Activated CD8-positive, alpha-beta memory T cell treated with anti-CD3 and anti-CD28 coated beads, Interleukin-2, amount 10 ng/mL, durations not matched to agents 7 days and 5 days (primary cell): ENCODE measurements around the gene STMN3. TPM values are rescaled to one million over a fixed set of nuclear protein-coding genes. Genes with fewer than 3 reads are reported as not detected.
"Not testable (repeated sequence)": the region's sequence is repeated elsewhere in the genome, so short reads cannot be mapped to it uniquely, and the experiment has no call there.

Experiments
- ATAC-seq: fragments of 150-1000 bp; cut with Tn5 transposase; one replicate; pipeline ENCODE4 v1.10.0; 2021; ENCODE audit warnings: moderate library complexity
- CTCF ChIA-PET: fragments of 350-600 bp; sonication (Branson Sonifier 250); formaldehyde crosslinking; loops from one replicate; lab custom pipeline; 2021; ENCODE audit warnings: antibody characterized with exemption; lab: Charles Lee
- DNase-seq: peaks from one replicate; pipeline ENCODE4 v3.0.0-alpha.2; 2020
- H3K27ac Mint-ChIP-seq: one replicate; pipeline ENCODE4 v1.8.0; 2021; ENCODE audit warnings: mild to moderate bottlenecking, mixed read lengths
- H3K27me3 Mint-ChIP-seq: one replicate; pipeline ENCODE4 v1.8.0; 2021; ENCODE audit warnings: mixed read lengths
- H3K36me3 Mint-ChIP-seq: one replicate; pipeline ENCODE4 v1.8.0; 2021; ENCODE audit warnings: mild to moderate bottlenecking, mixed read lengths
- H3K4me1 Mint-ChIP-seq: one replicate; pipeline ENCODE4 v1.8.0; 2021; ENCODE audit warnings: mixed read lengths
- H3K4me3 Mint-ChIP-seq: one replicate; pipeline ENCODE4 v1.8.0; 2021; ENCODE audit warnings: mild to moderate bottlenecking, moderate library complexity, mixed read lengths
- H3K9me3 Mint-ChIP-seq: one replicate; pipeline ENCODE4 v1.8.0; 2022; ENCODE audit warnings: low read depth, mixed read lengths
- total RNA-seq, 2 experiments: library from RNA; stranded (reverse); gene quantifications; one replicate each; pipeline ENCODE4 v1.2.3, GENCODE V29; 2021

STMN3 gene
- total RNA-seq, 2 experiments from 2014 or later, result 8.0 to 15.9 TPM

DNA sequence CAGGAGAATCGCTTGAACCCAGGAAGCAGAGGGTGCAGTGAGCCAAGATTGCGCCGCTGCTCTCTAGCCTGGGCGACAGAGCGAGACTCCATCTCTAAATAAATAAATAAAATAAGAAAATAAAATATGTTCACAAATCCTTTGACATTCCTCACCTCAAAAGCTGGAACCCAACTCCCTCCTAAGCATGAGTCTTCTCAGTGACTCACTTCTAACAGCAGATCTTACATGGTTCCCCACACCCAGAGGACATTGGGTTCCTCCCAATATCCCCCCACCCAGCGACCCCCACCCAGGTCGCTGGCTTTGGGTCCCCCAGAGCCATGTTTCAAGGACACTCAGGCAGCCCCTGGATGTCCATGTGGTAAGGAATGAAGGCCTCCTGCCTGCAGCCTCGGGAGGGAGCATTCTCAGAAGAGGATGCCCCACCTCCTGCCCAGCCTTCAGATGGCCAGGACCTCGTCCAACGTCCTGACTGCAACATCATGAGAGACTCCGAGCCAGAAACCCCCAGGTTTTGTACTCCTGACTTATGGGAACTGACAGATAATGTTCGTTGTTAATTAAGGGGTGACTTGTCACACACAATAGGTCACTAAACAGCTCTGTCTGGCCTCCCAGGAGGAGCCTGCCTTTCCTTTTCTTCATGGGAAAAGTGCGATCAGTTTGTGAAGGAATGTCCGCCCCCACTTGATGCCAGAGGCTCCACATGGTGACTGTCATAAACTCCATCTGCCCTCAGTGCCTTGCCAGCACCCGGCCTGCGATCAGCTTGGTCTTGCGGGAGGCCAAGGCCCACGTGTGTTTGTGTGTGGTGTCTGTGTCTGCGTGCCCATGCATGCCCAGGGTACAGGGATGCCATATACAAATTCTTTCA is 16.2 kb downstream of the STMN3 start:
- peaks cover 53% of the 10 kb centered on the region for H3K4me1 Mint-ChIP-seq
- DNase-seq, result no peak
- no peak for ATAC-seq
- H3K4me3 Mint-ChIP-seq, result no peak overlapping the region
- H3K36me3 Mint-ChIP-seq, result no peaks in the 10 kb centered on the region
- CTCF ChIA-PET, result interaction anchor here (1.3 to 2.0 kb wide), 2 partner anchors 19 to 99 kb away, joined by 3 to 11 read pairs; partner anchors contain the start of gene PTK6
- H3K9me3 Mint-ChIP-seq, result no peaks in the 10 kb centered on the region
- H3K27ac Mint-ChIP-seq, result peak overlapping the region; percentile 79
- H3K27me3 Mint-ChIP-seq, result no peaks in the 10 kb centered on the region

DNA sequence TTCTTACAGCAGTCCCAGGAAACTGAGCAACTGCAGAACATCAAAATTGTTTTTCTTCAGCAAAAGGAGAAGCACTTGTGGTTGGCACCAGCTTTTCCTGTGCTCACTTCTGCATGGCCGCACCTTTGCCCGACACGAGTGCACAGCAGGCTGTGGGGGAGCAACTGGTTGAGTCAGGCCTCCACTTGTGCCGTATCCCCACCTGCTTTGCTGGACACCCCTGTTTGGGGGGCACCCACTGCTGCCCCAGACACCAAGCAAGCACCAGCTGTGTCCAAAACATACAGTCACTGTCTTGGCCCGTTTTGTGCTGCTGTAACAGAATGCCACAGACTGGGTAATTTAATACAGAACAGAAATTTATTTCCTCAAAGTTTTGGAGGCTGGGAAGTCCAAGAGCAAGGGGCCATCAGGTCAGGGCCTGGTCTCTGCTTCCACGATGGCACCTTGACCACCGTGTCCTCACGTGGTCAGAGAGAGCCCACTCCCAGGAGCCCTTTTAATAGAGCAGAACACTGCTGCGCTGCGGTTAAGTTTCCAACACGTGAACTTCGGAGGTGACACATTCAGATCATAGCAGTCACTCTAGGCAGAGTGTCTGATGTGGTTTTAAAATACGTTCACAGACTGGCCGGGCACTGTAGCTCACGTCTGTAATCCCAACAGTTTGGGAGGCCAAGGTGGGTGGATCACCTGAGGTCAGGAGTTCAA is 17.6 kb downstream of the STMN3 start:
- Mint-ChIP-seq H3K4me3 (peak overlapping the region; percentile 55), H3K36me3 (no peaks in the 10 kb centered on the region), H3K27me3 (no peaks in the 10 kb centered on the region), H3K27ac (peak overlapping the region; percentile 96), H3K9me3 (no peaks in the 10 kb centered on the region), H3K4me1 (peaks cover 53% of the 10 kb centered on the region)
- ATAC-seq (peak; percentile 72), DNase-seq (peak; percentile 91)
- CTCF ChIA-PET, result interaction anchor here (2.1 kb wide), 1 partner anchor 98 kb away, joined by 8 read pairs; the partner anchor contains the start of gene PTK6

DNA sequence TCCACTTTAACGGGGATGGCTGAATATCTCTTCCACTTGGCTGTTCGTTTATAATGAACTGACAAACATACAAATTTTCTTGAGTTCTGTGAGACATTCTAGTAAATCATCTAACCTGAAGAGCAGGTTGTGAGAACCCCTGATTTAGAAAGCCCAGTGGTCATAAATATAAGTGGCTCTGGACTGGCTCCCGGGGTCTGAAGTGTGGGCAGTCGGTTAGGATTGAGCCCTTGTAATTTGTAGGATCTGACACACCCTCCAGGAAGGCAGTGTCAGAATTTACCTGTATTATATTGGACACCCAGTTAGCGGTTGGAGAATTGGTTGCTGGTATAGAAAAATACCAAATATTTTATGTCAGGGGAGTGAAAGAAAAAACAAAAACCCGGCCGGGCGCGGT is 19.5 kb downstream of the STMN3 start:
- Mint-ChIP-seq H3K36me3 (peaks cover 2% of the 10 kb centered on the region), H3K9me3 (no peaks in the 10 kb centered on the region), H3K4me1 (peaks cover 48% of the 10 kb centered on the region), H3K27me3 (no peaks in the 10 kb centered on the region), H3K27ac (peak overlapping the region; percentile 61), H3K4me3 (no peak overlapping the region)
- DNase-seq (no peak), ATAC-seq (no peak)
- CTCF ChIA-PET, result interaction anchor here (2.1 kb wide), 1 partner anchor 96 kb away, joined by 8 read pairs; the partner anchor contains the start of gene PTK6

DNA sequence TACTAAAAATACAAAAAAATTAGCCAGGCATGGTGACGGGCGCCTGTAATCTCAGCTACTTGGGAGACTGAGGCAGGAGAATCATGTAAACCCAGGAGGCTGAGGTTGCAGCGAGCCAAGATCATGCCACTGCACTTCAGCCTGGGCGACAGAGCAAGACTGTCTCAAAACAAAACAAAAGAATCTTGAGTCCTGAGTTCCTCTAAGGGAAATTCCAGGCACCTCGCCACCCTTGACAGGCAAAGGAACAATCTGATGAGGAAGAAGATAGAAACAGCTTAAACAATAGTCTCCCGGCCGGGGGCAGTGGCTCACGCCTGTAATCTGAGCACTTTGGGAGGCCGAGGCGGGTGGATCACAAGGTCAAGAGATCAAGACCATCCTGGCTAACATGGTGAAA is 21.8 kb downstream of the STMN3 start:
- ATAC-seq, DNase-seq, H3K27ac Mint-ChIP-seq, H3K27me3 Mint-ChIP-seq, H3K4me3 Mint-ChIP-seq, H3K9me3 Mint-ChIP-seq, H3K36me3 Mint-ChIP-seq: not testable (repeated sequence)
- peaks cover 41% of the 10 kb centered on the region for H3K4me1 Mint-ChIP-seq
- CTCF ChIA-PET, result interaction anchor here (1.6 kb wide), 1 partner anchor 58 kb away, joined by 6 read pairs; the partner anchor contains the start of gene HELZ2

DNA sequence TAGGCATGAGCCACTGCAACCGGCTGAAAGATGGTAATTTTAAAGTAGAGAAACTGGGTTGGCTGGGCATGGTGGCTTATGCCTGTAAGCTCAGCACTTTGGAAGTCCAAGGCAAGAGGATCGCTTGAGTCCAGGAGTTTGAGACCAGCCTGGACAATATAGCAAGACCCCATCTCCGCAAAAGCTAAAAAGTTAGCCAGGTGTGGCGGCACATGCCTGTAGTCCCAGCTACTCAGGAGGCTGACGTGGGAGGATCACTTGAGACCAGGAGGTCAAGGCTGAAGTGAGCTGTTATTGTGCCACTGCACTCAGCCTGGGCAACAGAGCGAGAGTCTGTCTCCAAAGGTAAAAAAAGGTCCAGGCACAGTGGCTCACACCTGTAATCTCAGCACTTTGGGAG is 22.3 kb downstream of the STMN3 start:
- H3K27ac Mint-ChIP-seq, result not testable (repeated sequence)

DNA sequence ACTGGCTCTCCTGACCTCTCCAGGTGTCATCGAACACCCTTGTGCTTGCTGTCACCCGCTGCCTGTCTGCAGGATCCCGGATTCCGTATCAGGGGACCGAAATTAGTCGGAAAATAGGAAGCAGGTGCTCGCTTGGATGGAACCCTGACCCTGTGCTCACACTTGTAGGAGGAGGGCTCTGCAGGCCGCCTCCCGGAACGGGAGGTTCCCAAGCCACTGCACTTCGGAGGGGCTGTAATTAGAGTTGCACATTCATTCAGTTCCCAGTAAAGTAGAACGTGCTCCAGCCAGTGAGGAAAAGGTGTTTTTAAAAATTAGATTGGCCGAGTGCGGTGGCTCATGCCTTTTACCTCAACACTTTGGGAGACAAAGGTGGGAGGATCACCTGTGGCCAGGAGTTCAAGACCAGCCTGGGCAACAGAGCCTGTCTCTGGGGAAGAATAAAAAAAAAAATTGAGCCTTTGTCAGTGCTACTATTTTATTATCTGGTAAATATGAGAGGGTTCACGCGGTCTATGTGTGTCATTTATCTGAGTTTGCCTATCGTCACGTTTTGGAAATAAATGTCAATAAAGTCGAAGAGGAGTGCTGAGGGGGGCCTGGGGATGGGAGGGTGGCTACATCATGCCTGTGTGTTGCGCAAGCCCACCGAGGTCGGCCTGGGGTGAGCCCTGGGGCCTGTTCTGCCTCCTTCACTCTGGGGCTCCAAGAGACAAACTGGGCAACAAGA is 24.8 kb downstream of the STMN3 start:
- Mint-ChIP-seq H3K9me3 (no peaks in the 10 kb centered on the region), H3K4me1 (peaks cover 24% of the 10 kb centered on the region), H3K36me3 (peaks cover 10% of the 10 kb centered on the region), H3K27me3 (no peaks in the 10 kb centered on the region), H3K4me3 (peak overlapping the region; percentile 95), H3K27ac (peak overlapping the region; percentile 92)
- CTCF ChIA-PET, result interaction anchor here (1.0 to 1.9 kb wide), 4 partner anchors 13 to 108 kb away, joined by 3 to 14 read pairs (median 6); partner anchors contain the start of genes LIME1 and PTK6
- ATAC-seq, result peak; percentile 53
- peak; percentile 83 for DNase-seq

More for the DNA sequence above, 22.3 kb downstream of the STMN3 start:
- not testable (repeated sequence) for DNase-seq, ATAC-seq, H3K27me3 Mint-ChIP-seq, H3K36me3 Mint-ChIP-seq, H3K4me3 Mint-ChIP-seq, H3K9me3 Mint-ChIP-seq
- CTCF ChIA-PET, result interaction anchor here (1.6 kb wide), 1 partner anchor 57 kb away, joined by 6 read pairs; the partner anchor contains the start of gene HELZ2
- H3K4me1 Mint-ChIP-seq, result peaks cover 39% of the 10 kb centered on the region

DNA sequence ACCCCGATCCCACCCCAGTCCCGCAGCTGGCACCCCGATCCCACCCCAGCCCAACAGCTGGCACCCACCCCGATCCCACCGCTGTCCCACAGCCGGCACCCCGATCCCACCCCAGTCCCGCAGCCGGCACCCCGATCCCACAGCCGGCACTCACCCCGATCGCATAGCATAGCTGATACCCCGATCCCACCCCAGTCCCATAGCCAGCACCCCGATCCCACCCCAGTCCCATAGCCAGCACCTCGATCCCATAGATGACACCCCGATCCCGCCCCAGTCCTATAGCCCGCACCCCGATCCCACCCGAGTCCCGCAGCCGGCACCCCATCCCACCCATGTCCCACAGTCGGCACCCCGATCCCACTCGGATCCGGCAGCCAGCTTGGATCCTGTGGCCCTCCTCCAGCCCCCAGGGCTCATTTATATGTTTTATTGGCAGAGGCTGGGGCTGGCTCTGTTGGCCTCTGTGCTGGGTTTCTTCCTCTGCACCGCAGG is 25.4 kb downstream of the STMN3 start:
- CTCF ChIA-PET, result interaction anchor here (0.7 to 1.9 kb wide), 5 partner anchors 11 to 90 kb away, joined by 4 to 14 read pairs (median 8); partner anchors contain the start of genes ARFRP1, PTK6, RTEL1 and ZGPAT
- H3K27me3 Mint-ChIP-seq, result no peaks in the 10 kb centered on the region
- peaks cover 12% of the 10 kb centered on the region for H3K36me3 Mint-ChIP-seq
- peak overlapping the region; percentile 95 for H3K4me3 Mint-ChIP-seq
- H3K4me1 Mint-ChIP-seq, result peaks cover 22% of the 10 kb centered on the region
- DNase-seq (peak; percentile 49), ATAC-seq (peak; percentile 9)
- H3K27ac Mint-ChIP-seq, result peak overlapping the region; percentile 92
- no peaks in the 10 kb centered on the region for H3K9me3 Mint-ChIP-seq

DNA sequence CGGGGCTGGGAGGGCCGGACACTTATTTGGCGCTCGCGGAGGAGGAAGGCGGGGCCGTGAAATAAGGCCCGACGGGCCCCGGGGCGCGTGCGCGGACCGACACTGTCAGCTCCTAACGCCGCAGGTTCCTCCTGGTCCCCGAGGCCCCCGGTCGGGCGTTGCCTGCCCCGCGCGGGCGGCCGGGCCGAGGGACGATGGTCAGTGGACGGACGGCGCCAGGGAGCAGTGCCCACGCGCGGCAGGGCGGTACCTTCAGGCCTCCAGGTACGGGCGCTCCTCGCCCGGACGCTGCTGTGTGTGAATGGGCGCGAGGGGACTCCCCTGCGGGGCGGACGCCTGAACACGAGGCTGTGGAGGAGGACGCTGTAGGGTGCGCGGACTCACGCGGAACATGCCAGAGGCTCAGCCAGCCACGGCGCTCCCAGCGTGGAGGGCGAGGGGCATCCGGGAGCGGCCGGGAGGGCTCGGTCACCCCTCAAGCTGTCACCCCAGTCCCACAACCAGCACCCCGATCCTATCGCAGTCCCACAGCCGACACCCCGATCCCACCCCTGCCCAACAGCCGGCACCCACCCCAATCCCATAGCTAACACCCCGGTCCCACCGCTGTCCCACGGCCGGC is 26.0 kb downstream of the STMN3 start:
- CTCF ChIA-PET, result interaction anchor here (0.6 to 1.9 kb wide), 7 partner anchors 11 to 89 kb away, joined by 3 to 14 read pairs (median 4); partner anchors contain the start of genes ARFRP1, HELZ2, PTK6 and RTEL1
- H3K9me3 Mint-ChIP-seq, result no peaks in the 10 kb centered on the region
- H3K4me1 Mint-ChIP-seq, result peaks cover 22% of the 10 kb centered on the region
- H3K4me3 Mint-ChIP-seq, result peak overlapping the region; percentile 95
- peaks cover 12% of the 10 kb centered on the region for H3K36me3 Mint-ChIP-seq
- ATAC-seq (peak; percentile 87), DNase-seq (peak; percentile 95)
- H3K27ac Mint-ChIP-seq, result peak overlapping the region; percentile 92
- no peaks in the 10 kb centered on the region for H3K27me3 Mint-ChIP-seq

DNA sequence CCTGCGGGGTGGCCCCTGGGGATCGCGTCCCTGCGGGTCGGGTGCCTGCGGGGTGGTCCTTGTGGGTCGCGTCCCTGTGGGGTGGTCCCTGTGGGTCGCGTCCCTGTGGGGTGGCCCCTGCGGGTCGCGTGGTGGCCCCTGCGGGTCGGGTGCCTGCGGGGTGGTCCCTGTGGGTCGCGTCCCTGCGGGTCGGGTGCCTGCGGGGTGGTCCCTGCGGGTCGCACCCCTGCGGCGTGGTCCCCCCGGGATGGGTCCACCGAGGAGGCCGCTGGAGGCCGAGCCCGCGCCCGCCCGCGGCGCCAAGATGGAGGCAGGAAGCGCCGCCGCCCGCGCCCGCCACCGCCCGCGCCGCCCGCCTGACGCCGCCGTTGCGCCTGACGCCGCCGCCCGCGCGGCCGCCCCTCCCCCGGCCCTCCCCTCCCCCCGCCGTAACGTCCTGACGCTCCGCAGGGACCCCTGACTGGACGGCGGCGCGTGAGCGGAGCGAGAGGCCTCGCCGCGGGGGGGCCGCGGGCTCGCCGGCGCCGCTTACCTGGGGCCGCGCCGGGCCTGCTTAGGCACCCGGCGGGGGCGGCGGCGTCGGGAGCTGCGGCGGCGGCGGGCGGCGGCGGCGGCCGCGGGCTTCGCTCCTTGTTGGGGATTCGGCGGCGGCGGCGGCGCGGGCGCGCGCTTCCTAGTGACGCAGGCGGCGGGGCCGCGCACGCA is 26.6 kb downstream of the STMN3 start, which contains the start of gene GMEB2:
TSS of gene GMEB2 (minus strand) at position 678 of the 705 bp plus-strand sequence. CDS start 7,704 bp downstream, outside the sequence.
- CTCF ChIA-PET, result interaction anchor here (0.6 to 1.9 kb wide), 7 partner anchors 12 to 89 kb away, joined by 3 to 14 read pairs (median 4); partner anchors contain the start of genes ARFRP1, HELZ2, PTK6 and RTEL1
- Mint-ChIP-seq H3K4me3 (peak within 1 kb of the TSS; percentile 95), H3K9me3 (no peaks in the 10 kb centered on the region), H3K27ac (peak within 1 kb of the TSS; percentile 92), H3K4me1 (peaks cover 22% of the 10 kb centered on the region), H3K36me3 (peaks cover 12% of the 10 kb centered on the region), H3K27me3 (no peaks in the 10 kb centered on the region)
- DNase-seq (peak; percentile 75), ATAC-seq (peak; percentile 41)

DNA sequence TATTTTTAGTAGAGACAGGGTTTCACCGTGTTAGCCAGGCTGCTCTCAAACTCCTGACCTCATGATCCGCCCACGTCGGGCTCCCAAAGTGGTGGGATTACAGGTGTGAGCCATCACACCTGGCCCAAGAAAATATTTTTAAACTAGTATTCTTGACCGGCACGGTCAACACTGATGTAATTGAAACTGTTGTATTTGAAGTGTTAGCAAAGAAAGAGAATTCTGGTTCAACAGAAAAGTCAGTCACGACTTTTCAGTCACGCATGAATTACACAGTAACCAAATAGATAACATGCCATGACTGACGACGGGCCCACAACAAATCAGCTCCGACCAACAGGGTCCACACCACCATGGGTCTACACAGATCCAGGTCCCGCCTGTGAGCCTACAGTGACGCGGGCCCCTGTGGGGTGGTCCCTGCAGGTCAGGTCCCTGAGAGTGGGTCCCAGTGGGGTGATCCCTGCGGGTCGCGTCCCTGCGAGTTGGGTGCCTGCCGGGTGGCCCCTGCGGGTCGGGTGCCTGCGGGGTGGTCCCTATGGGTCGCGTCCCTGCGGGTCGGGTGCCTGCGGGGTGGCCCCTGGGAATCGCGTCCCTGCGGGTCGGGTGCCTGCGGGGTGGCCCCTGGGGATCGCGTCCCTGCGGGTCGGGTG is 27.3 kb downstream of the STMN3 start:
- Mint-ChIP-seq H3K27ac (peak overlapping the region; percentile 63), H3K9me3 (no peaks in the 10 kb centered on the region), H3K4me3 (peak overlapping the region; percentile 75), H3K27me3 (no peaks in the 10 kb centered on the region), H3K4me1 (peaks cover 24% of the 10 kb centered on the region), H3K36me3 (peaks cover 15% of the 10 kb centered on the region)
- DNase-seq (no peak), ATAC-seq (no peak)
- CTCF ChIA-PET, result interaction anchor here (1.1 to 1.6 kb wide), 3 partner anchors 16 to 28 kb away, joined by 3 to 7 read pairs (median 4); partner anchors contain the start of gene STMN3

DNA sequence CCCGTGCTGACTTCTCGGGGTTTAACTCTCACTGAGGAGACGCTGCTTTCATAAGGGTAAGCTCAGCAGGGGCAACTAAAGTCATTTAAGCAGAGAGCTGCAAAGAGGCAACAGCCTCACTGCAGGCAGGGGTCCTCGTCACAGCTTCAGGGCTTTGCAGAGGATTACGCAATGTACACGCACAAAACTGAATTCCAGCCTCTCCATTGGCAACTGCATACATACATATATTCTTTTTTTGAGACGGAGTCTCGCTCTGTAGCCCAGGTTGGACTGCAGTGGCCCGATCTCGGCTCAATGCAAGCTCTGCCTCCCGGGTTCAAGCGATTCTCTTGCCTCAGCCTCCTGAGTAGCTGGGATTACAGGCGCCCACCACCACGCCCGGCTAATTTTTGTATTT is 28.7 kb downstream of the STMN3 start:
- CTCF ChIA-PET, result interaction anchor here (1.4 to 1.6 kb wide), 3 partner anchors 18 to 34 kb away, joined by 3 to 7 read pairs (median 4); partner anchors contain the start of genes RTEL1 and STMN3

More for the DNA sequence above, 28.7 kb downstream of the STMN3 start:
- DNase-seq (no peak), ATAC-seq (no peak)
- no peak overlapping the region for H3K27ac Mint-ChIP-seq
- peaks cover 16% of the 10 kb centered on the region for H3K36me3 Mint-ChIP-seq
- peaks cover 25% of the 10 kb centered on the region for H3K4me1 Mint-ChIP-seq
- no peaks in the 10 kb centered on the region for H3K9me3 Mint-ChIP-seq
- H3K27me3 Mint-ChIP-seq, result no peaks in the 10 kb centered on the region
- no peak overlapping the region for H3K4me3 Mint-ChIP-seq
